WTC11 (cell line): ENCODE data around the gene ELL3. TPM values are rescaled to one million over a fixed set of nuclear protein-coding genes. Genes with fewer than 3 reads are reported as not detected.

Experiments
- CREB1 ChIP-seq: sonication (generic); formaldehyde crosslinking; IDR thresholded peaks from 2 replicates; pipeline ENCODE4 v1.8.0; 2023; ENCODE audit warnings: mild to moderate bottlenecking, missing genetic modification reagents
- EMX1 ChIP-seq: fragments of 250-450 bp; sonication (Bioruptor Pico); IDR thresholded peaks from 2 replicates; pipeline ENCODE4 v1.8.0; 2021; ENCODE audit warnings: mild to moderate bottlenecking
- ESRRA ChIP-seq: sonication (generic); formaldehyde crosslinking; IDR thresholded peaks from 2 replicates; pipeline ENCODE4 v1.8.1; 2022; ENCODE audit warnings: mild to moderate bottlenecking, missing genetic modification reagents, borderline replicate concordance
- ETV6 ChIP-seq: sonication (generic); formaldehyde crosslinking; IDR thresholded peaks from 2 replicates; pipeline ENCODE4 v1.8.1; 2022; ENCODE audit warnings: mild to moderate bottlenecking, missing genetic modification reagents
- FOXK1 ChIP-seq: sonication (generic); formaldehyde crosslinking; IDR thresholded peaks from 2 replicates; pipeline ENCODE4 v1.8.0; 2022; ENCODE audit warnings: mild to moderate bottlenecking, moderate library complexity, missing genetic modification reagents
- FOXP1 ChIP-seq: sonication (generic); formaldehyde crosslinking; IDR thresholded peaks from 2 replicates; pipeline ENCODE4 v1.8.0; 2022; ENCODE audit warnings: missing genetic modification reagents, mild to moderate bottlenecking, moderate library complexity, borderline replicate concordance
- HMGA2 ChIP-seq: fragments of 250-450 bp; sonication (Bioruptor Pico); IDR thresholded peaks from 2 replicates; pipeline ENCODE4 v1.4.0; 2021; ENCODE audit warnings: mild to moderate bottlenecking, moderate library complexity
- MYBL2 ChIP-seq: sonication (generic); formaldehyde crosslinking; IDR thresholded peaks from 2 replicates; pipeline ENCODE4 v1.8.1; 2023; ENCODE audit warnings: mild to moderate bottlenecking, moderate library complexity, missing genetic modification reagents
- NR1H2 ChIP-seq: sonication (generic); formaldehyde crosslinking; IDR thresholded peaks from 2 replicates; pipeline ENCODE4 v1.9.0; 2021; ENCODE audit warnings: mild to moderate bottlenecking, moderate library complexity, missing genetic modification reagents
- SMAD3 ChIP-seq: sonication (generic); formaldehyde crosslinking; IDR thresholded peaks from 2 replicates; pipeline ENCODE4 v1.8.0; 2022; ENCODE audit warnings: missing genetic modification reagents, mild to moderate bottlenecking, borderline replicate concordance
- SOX15 ChIP-seq: fragments of 250-450 bp; sonication (Bioruptor Pico); IDR thresholded peaks from 2 replicates; pipeline ENCODE4 v1.9.0; 2021; ENCODE audit warnings: mild to moderate bottlenecking
- TEAD4 ChIP-seq: sonication (generic); formaldehyde crosslinking; IDR thresholded peaks from 2 replicates; pipeline ENCODE4 v1.8.0; 2022; ENCODE audit warnings: mild to moderate bottlenecking, missing genetic modification reagents
- ZNF416 ChIP-seq: fragments of 250-450 bp; sonication (Bioruptor Pico); IDR thresholded peaks from 2 replicates; pipeline ENCODE4 v1.9.0; 2021; ENCODE audit warnings: mild to moderate bottlenecking, inconsistent platforms
- total RNA-seq: library from RNA; stranded (reverse); gene quantifications from 3 replicates; pipeline ENCODE4 v1.2.3, GENCODE V29; 2021
- TF ChIP-seq, protein P1 (sequence below): fragments of 200-600 bp; IDR thresholded peaks from 2 replicates; pipeline ENCODE4 v1.8.0; 2022; ENCODE audit warnings: antibody characterized with exemption
- TF ChIP-seq, protein P2 (sequence below): sonication (generic); formaldehyde crosslinking; IDR thresholded peaks from 2 replicates; pipeline ENCODE4 v1.8.1; 2023; ENCODE audit warnings: mild to moderate bottlenecking, moderate library complexity, missing genetic modification reagents
- TF ChIP-seq, protein P3 (sequence below): fragments of 250-450 bp; sonication (Bioruptor Pico); IDR thresholded peaks from 2 replicates; pipeline ENCODE4 v1.9.0; 2021; ENCODE audit warnings: moderate library complexity, mild to moderate bottlenecking, inconsistent platforms, borderline replicate concordance
- TF ChIP-seq, protein P4 (sequence below): sonication (generic); formaldehyde crosslinking; IDR thresholded peaks from 2 replicates; pipeline ENCODE4 v1.8.0; 2023; ENCODE audit warnings: missing genetic modification reagents, mild to moderate bottlenecking, borderline replicate concordance
- TF ChIP-seq, protein P5 (sequence below): sonication (generic); formaldehyde crosslinking; IDR thresholded peaks from 2 replicates; pipeline ENCODE4 v1.8.0; 2022; ENCODE audit warnings: mild to moderate bottlenecking, missing genetic modification reagents
- TF ChIP-seq, protein P6 (sequence below): fragments of 250-450 bp; sonication (Bioruptor Pico); IDR thresholded peaks from 2 replicates; pipeline ENCODE4 v1.9.0; 2021; ENCODE audit warnings: mild to moderate bottlenecking
- TF ChIP-seq, protein P7 (sequence below): sonication (generic); formaldehyde crosslinking; IDR thresholded peaks from 2 replicates; pipeline ENCODE4 v1.8.1; 2022; ENCODE audit warnings: low read depth, missing genetic modification reagents, borderline replicate concordance
- TF ChIP-seq, protein P8 (sequence below): sonication (generic); formaldehyde crosslinking; IDR thresholded peaks from 2 replicates; pipeline ENCODE4 v1.8.1; 2023; ENCODE audit warnings: mild to moderate bottlenecking, missing genetic modification reagents
- TF ChIP-seq, protein P9 (sequence below): sonication (generic); formaldehyde crosslinking; IDR thresholded peaks from 2 replicates; pipeline ENCODE4 v1.8.0; 2022; ENCODE audit warnings: mild to moderate bottlenecking, missing genetic modification reagents

Gene ELL3
- total RNA-seq, 1 experiment from 2014 or later = 8.8 TPM

DNA sequence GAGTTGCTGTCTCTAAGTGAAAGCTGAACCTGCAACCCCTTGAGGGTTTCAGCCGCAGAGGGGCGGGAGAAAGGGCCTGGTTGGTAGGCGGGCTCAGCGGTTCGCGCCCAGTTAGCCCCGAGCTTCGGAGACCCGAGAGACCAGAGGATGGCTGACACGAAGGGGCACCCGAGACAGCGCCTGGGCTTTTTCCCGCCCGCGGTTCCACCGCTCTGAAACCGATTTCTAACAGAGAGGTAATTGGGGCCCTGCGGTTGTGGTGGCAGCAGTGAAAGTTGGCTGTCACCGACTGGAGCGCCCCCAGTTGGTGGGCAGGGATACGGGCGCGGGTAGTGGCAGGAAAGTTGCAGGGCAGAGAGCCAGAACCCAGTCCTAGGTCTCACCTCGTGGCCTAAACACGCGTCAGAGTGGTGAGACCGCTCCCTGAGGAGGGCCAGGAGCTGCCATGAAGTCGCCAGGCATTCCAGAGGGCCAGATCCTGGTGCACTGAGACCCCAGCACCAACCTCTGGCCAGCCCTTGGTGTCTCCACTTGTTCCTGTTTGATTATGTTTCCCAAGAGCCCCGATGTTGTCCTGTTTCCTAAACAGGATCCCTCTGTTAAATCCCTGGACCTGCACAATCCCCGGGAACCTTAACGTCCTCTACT lies 625 bp upstream of the ELL3 start (continued):
- TF ChIP-seq, protein P1, sequence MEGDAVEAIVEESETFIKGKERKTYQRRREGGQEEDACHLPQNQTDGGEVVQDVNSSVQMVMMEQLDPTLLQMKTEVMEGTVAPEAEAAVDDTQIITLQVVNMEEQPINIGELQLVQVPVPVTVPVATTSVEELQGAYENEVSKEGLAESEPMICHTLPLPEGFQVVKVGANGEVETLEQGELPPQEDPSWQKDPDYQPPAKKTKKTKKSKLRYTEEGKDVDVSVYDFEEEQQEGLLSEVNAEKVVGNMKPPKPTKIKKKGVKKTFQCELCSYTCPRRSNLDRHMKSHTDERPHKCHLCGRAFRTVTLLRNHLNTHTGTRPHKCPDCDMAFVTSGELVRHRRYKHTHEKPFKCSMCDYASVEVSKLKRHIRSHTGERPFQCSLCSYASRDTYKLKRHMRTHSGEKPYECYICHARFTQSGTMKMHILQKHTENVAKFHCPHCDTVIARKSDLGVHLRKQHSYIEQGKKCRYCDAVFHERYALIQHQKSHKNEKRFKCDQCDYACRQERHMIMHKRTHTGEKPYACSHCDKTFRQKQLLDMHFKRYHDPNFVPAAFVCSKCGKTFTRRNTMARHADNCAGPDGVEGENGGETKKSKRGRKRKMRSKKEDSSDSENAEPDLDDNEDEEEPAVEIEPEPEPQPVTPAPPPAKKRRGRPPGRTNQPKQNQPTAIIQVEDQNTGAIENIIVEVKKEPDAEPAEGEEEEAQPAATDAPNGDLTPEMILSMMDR = peak; percentile 64
- TF ChIP-seq, protein P2, sequence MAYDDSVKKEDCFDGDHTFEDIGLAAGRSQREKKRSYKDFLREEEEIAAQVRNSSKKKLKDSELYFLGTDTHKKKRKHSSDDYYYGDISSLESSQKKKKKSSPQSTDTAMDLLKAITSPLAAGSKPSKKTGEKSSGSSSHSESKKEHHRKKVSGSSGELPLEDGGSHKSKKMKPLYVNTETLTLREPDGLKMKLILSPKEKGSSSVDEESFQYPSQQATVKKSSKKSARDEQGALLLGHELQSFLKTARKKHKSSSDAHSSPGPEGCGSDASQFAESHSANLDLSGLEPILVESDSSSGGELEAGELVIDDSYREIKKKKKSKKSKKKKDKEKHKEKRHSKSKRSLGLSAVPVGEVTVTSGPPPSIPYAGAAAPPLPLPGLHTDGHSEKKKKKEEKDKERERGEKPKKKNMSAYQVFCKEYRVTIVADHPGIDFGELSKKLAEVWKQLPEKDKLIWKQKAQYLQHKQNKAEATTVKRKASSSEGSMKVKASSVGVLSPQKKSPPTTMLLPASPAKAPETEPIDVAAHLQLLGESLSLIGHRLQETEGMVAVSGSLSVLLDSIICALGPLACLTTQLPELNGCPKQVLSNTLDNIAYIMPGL = no peak
- TF ChIP-seq, protein P3, sequence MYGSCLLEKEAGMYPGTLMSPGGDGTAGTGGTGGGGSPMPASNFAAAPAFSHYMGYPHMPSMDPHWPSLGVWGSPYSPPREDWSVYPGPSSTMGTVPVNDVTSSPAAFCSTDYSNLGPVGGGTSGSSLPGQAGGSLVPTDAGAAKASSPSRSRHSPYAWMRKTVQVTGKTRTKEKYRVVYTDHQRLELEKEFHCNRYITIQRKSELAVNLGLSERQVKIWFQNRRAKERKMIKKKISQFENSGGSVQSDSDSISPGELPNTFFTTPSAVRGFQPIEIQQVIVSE (CRISPR knock-in tag) = no peak
- TF ChIP-seq, protein P4, sequence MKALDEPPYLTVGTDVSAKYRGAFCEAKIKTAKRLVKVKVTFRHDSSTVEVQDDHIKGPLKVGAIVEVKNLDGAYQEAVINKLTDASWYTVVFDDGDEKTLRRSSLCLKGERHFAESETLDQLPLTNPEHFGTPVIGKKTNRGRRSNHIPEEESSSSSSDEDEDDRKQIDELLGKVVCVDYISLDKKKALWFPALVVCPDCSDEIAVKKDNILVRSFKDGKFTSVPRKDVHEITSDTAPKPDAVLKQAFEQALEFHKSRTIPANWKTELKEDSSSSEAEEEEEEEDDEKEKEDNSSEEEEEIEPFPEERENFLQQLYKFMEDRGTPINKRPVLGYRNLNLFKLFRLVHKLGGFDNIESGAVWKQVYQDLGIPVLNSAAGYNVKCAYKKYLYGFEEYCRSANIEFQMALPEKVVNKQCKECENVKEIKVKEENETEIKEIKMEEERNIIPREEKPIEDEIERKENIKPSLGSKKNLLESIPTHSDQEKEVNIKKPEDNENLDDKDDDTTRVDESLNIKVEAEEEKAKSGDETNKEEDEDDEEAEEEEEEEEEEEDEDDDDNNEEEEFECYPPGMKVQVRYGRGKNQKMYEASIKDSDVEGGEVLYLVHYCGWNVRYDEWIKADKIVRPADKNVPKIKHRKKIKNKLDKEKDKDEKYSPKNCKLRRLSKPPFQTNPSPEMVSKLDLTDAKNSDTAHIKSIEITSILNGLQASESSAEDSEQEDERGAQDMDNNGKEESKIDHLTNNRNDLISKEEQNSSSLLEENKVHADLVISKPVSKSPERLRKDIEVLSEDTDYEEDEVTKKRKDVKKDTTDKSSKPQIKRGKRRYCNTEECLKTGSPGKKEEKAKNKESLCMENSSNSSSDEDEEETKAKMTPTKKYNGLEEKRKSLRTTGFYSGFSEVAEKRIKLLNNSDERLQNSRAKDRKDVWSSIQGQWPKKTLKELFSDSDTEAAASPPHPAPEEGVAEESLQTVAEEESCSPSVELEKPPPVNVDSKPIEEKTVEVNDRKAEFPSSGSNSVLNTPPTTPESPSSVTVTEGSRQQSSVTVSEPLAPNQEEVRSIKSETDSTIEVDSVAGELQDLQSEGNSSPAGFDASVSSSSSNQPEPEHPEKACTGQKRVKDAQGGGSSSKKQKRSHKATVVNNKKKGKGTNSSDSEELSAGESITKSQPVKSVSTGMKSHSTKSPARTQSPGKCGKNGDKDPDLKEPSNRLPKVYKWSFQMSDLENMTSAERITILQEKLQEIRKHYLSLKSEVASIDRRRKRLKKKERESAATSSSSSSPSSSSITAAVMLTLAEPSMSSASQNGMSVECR (CRISPR knock-in tag) = peak; percentile 65; the same call in 1 of the 2 replicates
- TF ChIP-seq SOX15 (CRISPR knock-in tag) = no peak
- TF ChIP-seq CREB1 = no peak
- TF ChIP-seq EMX1 = no peak
- TF ChIP-seq, protein P5, sequence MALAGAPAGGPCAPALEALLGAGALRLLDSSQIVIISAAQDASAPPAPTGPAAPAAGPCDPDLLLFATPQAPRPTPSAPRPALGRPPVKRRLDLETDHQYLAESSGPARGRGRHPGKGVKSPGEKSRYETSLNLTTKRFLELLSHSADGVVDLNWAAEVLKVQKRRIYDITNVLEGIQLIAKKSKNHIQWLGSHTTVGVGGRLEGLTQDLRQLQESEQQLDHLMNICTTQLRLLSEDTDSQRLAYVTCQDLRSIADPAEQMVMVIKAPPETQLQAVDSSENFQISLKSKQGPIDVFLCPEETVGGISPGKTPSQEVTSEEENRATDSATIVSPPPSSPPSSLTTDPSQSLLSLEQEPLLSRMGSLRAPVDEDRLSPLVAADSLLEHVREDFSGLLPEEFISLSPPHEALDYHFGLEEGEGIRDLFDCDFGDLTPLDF (CRISPR knock-in tag) = no peak
- no peak for TF ChIP-seq HMGA2 (CRISPR knock-in tag)
- no peak for TF ChIP-seq NR1H2 (CRISPR knock-in tag)
- TF ChIP-seq, protein P6, sequence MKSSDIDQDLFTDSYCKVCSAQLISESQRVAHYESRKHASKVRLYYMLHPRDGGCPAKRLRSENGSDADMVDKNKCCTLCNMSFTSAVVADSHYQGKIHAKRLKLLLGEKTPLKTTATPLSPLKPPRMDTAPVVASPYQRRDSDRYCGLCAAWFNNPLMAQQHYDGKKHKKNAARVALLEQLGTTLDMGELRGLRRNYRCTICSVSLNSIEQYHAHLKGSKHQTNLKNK (CRISPR knock-in tag) = no peak
- no peak for TF ChIP-seq ESRRA (CRISPR knock-in tag)
- TF ChIP-seq, protein P7, sequence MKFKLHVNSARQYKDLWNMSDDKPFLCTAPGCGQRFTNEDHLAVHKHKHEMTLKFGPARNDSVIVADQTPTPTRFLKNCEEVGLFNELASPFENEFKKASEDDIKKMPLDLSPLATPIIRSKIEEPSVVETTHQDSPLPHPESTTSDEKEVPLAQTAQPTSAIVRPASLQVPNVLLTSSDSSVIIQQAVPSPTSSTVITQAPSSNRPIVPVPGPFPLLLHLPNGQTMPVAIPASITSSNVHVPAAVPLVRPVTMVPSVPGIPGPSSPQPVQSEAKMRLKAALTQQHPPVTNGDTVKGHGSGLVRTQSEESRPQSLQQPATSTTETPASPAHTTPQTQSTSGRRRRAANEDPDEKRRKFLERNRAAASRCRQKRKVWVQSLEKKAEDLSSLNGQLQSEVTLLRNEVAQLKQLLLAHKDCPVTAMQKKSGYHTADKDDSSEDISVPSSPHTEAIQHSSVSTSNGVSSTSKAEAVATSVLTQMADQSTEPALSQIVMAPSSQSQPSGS (CRISPR knock-in tag) = peak; percentile 36; the same call in 1 of the 2 replicates
- TF ChIP-seq, protein P8, sequence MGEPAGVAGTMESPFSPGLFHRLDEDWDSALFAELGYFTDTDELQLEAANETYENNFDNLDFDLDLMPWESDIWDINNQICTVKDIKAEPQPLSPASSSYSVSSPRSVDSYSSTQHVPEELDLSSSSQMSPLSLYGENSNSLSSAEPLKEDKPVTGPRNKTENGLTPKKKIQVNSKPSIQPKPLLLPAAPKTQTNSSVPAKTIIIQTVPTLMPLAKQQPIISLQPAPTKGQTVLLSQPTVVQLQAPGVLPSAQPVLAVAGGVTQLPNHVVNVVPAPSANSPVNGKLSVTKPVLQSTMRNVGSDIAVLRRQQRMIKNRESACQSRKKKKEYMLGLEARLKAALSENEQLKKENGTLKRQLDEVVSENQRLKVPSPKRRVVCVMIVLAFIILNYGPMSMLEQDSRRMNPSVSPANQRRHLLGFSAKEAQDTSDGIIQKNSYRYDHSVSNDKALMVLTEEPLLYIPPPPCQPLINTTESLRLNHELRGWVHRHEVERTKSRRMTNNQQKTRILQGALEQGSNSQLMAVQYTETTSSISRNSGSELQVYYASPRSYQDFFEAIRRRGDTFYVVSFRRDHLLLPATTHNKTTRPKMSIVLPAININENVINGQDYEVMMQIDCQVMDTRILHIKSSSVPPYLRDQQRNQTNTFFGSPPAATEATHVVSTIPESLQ (CRISPR knock-in tag) = no peak
- TF ChIP-seq, protein P9, sequence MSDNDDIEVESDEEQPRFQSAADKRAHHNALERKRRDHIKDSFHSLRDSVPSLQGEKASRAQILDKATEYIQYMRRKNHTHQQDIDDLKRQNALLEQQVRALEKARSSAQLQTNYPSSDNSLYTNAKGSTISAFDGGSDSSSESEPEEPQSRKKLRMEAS (CRISPR knock-in tag) = peak; percentile 55
- no peak for TF ChIP-seq FOXP1
- 0 out of 2 replicates have a peak, but pooled peaks have one; percentile 19 for TF ChIP-seq SMAD3 (CRISPR knock-in tag)
- TF ChIP-seq ZNF416 (CRISPR knock-in tag) = no peak
- peak; percentile 51; the same call in 1 of the 2 replicates for TF ChIP-seq ETV6 (CRISPR knock-in tag)
- TF ChIP-seq TEAD4 (CRISPR knock-in tag) = no peak
- TF ChIP-seq MYBL2 (CRISPR knock-in tag) = no peak
- TF ChIP-seq FOXK1 (CRISPR knock-in tag) = peak; percentile 46; the same call in 1 of the 2 replicates
